Measurements from ENCODE around the gene HSPB6. TPM values are rescaled to one million over a fixed set of nuclear protein-coding genes. Genes with fewer than 3 reads are reported as not detected.

The HSPB6 gene
- total and polyA plus RNA-seq, 2 donors from 2014 or later, result 53.1 to 64.3 TPM

DNA sequence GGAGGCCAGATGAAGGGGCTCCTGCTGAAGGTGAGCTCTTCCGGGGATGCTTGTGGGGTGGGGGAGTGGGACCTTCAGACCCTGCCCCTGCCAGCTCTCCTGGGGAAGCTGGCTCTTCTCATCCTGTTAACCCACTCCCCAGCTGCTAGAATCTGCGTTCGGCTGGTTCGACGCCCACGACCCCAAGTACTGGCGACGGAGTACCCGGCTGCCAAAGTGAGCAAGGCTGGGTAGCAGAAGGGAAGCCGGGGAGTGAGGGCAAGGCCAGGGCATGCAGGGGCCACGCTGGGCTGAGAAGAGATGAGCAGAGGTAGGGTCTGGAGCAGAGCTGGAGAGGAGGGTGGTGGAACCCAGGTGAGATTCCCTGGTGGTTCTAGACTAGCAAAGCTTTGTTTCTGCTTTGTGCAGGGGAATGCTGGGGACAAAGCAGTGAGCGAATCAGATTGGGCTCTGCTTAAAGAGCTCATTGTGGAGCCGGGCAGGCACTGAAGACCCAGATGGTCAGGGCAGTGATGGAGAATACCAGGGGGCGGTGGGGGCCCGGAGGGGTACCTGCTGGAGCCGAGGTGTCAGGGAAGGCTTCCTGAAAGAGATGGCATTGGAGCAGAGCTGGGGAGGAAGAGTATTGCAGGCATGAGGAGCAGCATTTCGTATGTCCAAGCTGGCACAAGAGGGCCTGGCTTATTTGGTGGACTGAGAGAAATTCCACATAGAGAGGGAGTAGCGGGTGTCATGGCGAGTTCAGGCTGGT, 28.7 kb downstream of the HSPB6 start:
- no peak overlapping the region for H3K9ac ChIP-seq (ENCODE audit: low read length in 3 of 3)
- H3K4me3 ChIP-seq (ENCODE audit: low read length in 3 of 3), result no peak overlapping the region
- TF ChIP-seq, protein P1, sequence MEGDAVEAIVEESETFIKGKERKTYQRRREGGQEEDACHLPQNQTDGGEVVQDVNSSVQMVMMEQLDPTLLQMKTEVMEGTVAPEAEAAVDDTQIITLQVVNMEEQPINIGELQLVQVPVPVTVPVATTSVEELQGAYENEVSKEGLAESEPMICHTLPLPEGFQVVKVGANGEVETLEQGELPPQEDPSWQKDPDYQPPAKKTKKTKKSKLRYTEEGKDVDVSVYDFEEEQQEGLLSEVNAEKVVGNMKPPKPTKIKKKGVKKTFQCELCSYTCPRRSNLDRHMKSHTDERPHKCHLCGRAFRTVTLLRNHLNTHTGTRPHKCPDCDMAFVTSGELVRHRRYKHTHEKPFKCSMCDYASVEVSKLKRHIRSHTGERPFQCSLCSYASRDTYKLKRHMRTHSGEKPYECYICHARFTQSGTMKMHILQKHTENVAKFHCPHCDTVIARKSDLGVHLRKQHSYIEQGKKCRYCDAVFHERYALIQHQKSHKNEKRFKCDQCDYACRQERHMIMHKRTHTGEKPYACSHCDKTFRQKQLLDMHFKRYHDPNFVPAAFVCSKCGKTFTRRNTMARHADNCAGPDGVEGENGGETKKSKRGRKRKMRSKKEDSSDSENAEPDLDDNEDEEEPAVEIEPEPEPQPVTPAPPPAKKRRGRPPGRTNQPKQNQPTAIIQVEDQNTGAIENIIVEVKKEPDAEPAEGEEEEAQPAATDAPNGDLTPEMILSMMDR (IDR thresholded peaks at IDR 0.05; ENCODE audit: borderline replicate concordance, extremely low read depth, insufficient read depth), result no peak
- DNase-seq, result no peak
- H3K4me1 ChIP-seq (ENCODE audit: control insufficient read depth in 2 of 3, insufficient read depth in 2 of 3, low read depth in 1 of 3, low read length in 3 of 3), result no peaks in the 10 kb centered on the region
- no peak for FAIRE-seq
- H3K36me3 ChIP-seq (ENCODE audit: control insufficient read depth in 2 of 3, insufficient read depth in 3 of 3, low read length in 3 of 3), result peaks cover 5 to 89% (median 53%) of the 10 kb centered on the region in 3 donors
- intact Hi-C loops (cut with DNase I), result no loop called here
- no peaks in the 10 kb centered on the region for H3K9me3 ChIP-seq (ENCODE audit: control insufficient read depth in 2 of 3, insufficient read depth in 1 of 3, low read length in 3 of 3)
- H3K27me3 ChIP-seq (ENCODE audit: control insufficient read depth, insufficient read depth, low read length), result no peaks in the 10 kb centered on the region
- no peak overlapping the region for H3K27ac ChIP-seq (ENCODE audit: low read depth in 2 of 2, low read length in 2 of 2)

DNA sequence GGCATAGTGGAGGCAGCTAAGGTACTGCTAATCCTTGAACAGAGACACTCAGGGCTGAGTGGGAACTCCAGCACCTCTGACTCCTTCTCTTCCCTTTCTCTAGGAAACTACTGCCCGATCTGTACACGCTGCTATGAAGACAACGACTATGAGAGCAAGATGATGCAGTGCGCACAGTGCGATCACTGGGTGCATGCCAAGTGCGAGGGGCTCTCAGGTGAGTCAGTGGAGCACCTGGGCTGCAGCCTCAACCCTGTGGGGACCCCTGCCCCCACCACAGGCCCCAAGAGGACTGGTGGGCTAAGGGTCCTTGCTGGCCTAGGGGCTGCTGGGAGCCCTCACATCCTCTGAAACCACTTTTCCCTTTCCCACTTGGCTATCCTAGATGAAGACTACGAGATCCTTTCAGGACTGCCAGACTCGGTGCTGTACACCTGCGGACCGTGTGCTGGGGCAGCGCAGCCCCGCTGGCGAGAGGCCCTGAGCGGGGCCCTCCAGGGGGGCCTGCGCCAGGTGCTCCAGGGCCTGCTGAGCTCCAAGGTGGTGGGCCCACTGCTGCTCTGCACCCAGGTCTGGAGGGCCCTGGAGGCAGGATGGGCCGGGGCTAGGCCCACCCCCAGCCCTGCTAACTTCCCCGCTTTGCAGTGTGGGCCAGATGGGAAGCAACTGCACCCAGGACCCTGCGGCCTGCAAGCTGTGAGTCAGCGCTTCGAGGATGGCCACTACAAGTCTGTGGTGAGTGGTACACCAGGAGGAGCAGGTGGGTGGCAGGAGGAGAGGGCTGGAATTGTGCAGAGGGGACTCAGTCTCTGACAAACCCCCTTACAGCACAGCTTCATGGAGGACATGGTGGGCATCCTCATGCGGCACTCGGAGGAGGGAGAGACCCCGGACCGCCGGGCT, 29.5 kb downstream of the HSPB6 start:
- H3K27ac ChIP-seq (ENCODE audit: low read depth in 2 of 2, low read length in 2 of 2), result no peak overlapping the region
- no peak for DNase-seq
- no peak overlapping the region for H3K4me3 ChIP-seq (ENCODE audit: low read length in 3 of 3)
- no peak for FAIRE-seq
- H3K27me3 ChIP-seq (ENCODE audit: control insufficient read depth, insufficient read depth, low read length), result no peaks in the 10 kb centered on the region
- H3K4me1 ChIP-seq (ENCODE audit: control insufficient read depth in 2 of 3, insufficient read depth in 2 of 3, low read depth in 1 of 3, low read length in 3 of 3), result no peaks in the 10 kb centered on the region
- H3K36me3 ChIP-seq (ENCODE audit: control insufficient read depth in 2 of 3, insufficient read depth in 3 of 3, low read length in 3 of 3), result peaks cover 5 to 97% (median 61%) of the 10 kb centered on the region in 3 donors
- H3K9me3 ChIP-seq (ENCODE audit: control insufficient read depth in 2 of 3, insufficient read depth in 1 of 3, low read length in 3 of 3), result no peaks in the 10 kb centered on the region
- H3K9ac ChIP-seq (ENCODE audit: low read length in 3 of 3), result no peak overlapping the region
- intact Hi-C loops (cut with DNase I), result no loop called here
- TF ChIP-seq, protein P1 (IDR thresholded peaks at IDR 0.05; ENCODE audit: borderline replicate concordance, extremely low read depth, insufficient read depth), result no peak

DNA sequence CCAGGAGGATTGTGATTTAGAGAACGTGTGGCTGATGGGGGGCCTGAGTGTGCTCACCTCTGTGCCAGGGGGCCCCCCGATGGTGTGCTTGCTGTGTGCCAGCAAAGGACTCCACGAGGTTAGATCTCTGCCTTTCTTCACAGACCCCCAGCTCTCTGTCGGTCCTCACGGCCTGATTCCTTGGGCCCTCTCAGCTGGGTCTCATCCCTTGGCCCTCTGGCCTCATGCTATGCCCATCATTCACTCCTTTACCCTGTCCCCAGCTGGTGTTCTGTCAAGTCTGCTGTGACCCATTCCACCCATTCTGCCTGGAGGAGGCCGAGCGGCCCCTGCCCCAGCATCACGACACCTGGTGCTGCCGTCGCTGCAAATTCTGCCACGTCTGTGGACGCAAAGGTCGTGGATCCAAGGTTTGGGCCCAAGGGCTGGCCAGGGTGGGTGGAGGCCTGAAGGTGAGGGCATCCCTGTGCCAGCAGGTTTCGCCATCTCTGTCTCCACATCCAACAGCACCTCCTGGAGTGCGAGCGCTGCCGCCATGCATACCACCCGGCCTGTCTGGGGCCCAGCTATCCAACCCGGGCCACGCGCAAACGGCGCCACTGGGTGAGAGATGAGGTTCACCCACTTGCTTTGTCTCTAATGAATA, 31.5 kb downstream of the HSPB6 start:
- DNase-seq (no peak), FAIRE-seq (no peak)
- no peak overlapping the region for H3K27ac ChIP-seq (ENCODE audit: low read depth in 2 of 2, low read length in 2 of 2)
- peaks cover 5 to 87% (median 56%) of the 10 kb centered on the region in 3 donors for H3K36me3 ChIP-seq (ENCODE audit: control insufficient read depth in 2 of 3, insufficient read depth in 3 of 3, low read length in 3 of 3)
- no peaks in the 10 kb centered on the region for H3K9me3 ChIP-seq (ENCODE audit: control insufficient read depth in 2 of 3, insufficient read depth in 1 of 3, low read length in 3 of 3)
- H3K4me3 ChIP-seq (ENCODE audit: low read length in 3 of 3), result no peak overlapping the region
- no peak overlapping the region for H3K9ac ChIP-seq (ENCODE audit: low read length in 3 of 3)
- H3K4me1 ChIP-seq (ENCODE audit: control insufficient read depth in 2 of 3, insufficient read depth in 2 of 3, low read depth in 1 of 3, low read length in 3 of 3), result no peaks in the 10 kb centered on the region
- H3K27me3 ChIP-seq (ENCODE audit: control insufficient read depth, insufficient read depth, low read length), result no peaks in the 10 kb centered on the region
- TF ChIP-seq, protein P1 (IDR thresholded peaks at IDR 0.05; ENCODE audit: borderline replicate concordance, extremely low read depth, insufficient read depth), result no peak
- intact Hi-C loops (cut with DNase I), result no loop called here

Measured in kidney (tissue), 14 donors.